HEK293 (cell line): ENCODE results near the gene WBP1.

Experiments used
- AEBP2 ChIP-seq: fragments of 450-650 bp; formaldehyde crosslinking; IDR thresholded peaks from 2 replicates; pipeline ENCODE4 v1.5.1; 2016; ENCODE audit warnings: missing biosample characterization, missing genetic modification characterization, borderline replicate concordance
- ELK4 ChIP-seq: IDR thresholded peaks from 2 replicates; pipeline ENCODE4 v1.6.1; 2011; ENCODE audit warnings: mild to moderate bottlenecking, low read depth, low read length, borderline replicate concordance
- GLIS2 ChIP-seq: fragments of 450-650 bp; formaldehyde crosslinking; IDR thresholded peaks from 2 replicates; pipeline ENCODE4 v1.5.1; 2016; ENCODE audit warnings: missing biosample characterization, missing genetic modification characterization
- HIC1 ChIP-seq: fragments of 450-650 bp; formaldehyde crosslinking; IDR thresholded peaks from 2 replicates; pipeline ENCODE4 v1.5.1; 2016; ENCODE audit warnings: missing biosample characterization, missing genetic modification characterization
- KLF8 ChIP-seq: fragments of 450-650 bp; formaldehyde crosslinking; IDR thresholded peaks from 2 replicates; pipeline ENCODE4 v1.5.1; 2016; ENCODE audit warnings: missing biosample characterization, missing genetic modification characterization
- PBX3 ChIP-seq: sonication (generic); formaldehyde crosslinking; IDR thresholded peaks from 2 replicates; pipeline ENCODE4 v1.8.1; 2022; ENCODE audit warnings: mild to moderate bottlenecking, moderate library complexity, missing genetic modification reagents
- ZBTB11 ChIP-seq: fragments of 450-650 bp; formaldehyde crosslinking; conservative IDR thresholded peaks from 2 replicates; pipeline ENCODE4 v1.5.1; 2016; ENCODE audit warnings: low read depth, missing biosample characterization, missing genetic modification characterization
- ZBTB7A ChIP-seq: fragments of 450-650 bp; formaldehyde crosslinking; IDR thresholded peaks from 2 replicates; pipeline ENCODE4 v1.5.1; 2016; ENCODE audit warnings: low read depth, missing biosample characterization, missing genetic modification characterization
- ZBTB8A ChIP-seq: fragments of 450-650 bp; formaldehyde crosslinking; IDR thresholded peaks from 2 replicates; pipeline ENCODE4 v1.5.1; 2016; ENCODE audit warnings: missing biosample characterization, missing genetic modification characterization
- ZFHX2 ChIP-seq: fragments of 450-650 bp; formaldehyde crosslinking; conservative IDR thresholded peaks from 2 replicates; pipeline ENCODE4 v1.5.1; 2016; ENCODE audit warnings: missing biosample characterization, missing genetic modification characterization
- ZFP69B ChIP-seq: fragments of 450-650 bp; formaldehyde crosslinking; IDR thresholded peaks from 2 replicates; pipeline ENCODE4 v1.5.1; 2016; ENCODE audit warnings: missing biosample characterization, missing genetic modification characterization
- ZNF138 ChIP-seq: fragments of 450-650 bp; formaldehyde crosslinking; IDR thresholded peaks from 2 replicates; pipeline ENCODE4 v1.5.1; 2016; ENCODE audit warnings: missing biosample characterization, missing genetic modification characterization, borderline replicate concordance
- ZNF18 ChIP-seq: fragments of 450-650 bp; formaldehyde crosslinking; IDR thresholded peaks from 2 replicates; pipeline ENCODE4 v1.5.1; 2016; ENCODE audit warnings: missing biosample characterization, missing genetic modification characterization
- ZNF266 ChIP-seq: fragments of 450-650 bp; formaldehyde crosslinking; IDR thresholded peaks from 2 replicates; pipeline ENCODE4 v1.5.1; 2016; ENCODE audit warnings: missing biosample characterization, missing genetic modification characterization, low read depth
- ZNF335 ChIP-seq: fragments of 450-650 bp; formaldehyde crosslinking; conservative IDR thresholded peaks from 2 replicates; pipeline ENCODE4 v1.5.1; 2016; ENCODE audit warnings: missing biosample characterization, missing genetic modification characterization
- ZNF423 ChIP-seq: fragments of 450-650 bp; formaldehyde crosslinking; IDR thresholded peaks from 2 replicates; pipeline ENCODE4 v1.5.1; 2016; ENCODE audit warnings: missing biosample characterization, missing genetic modification characterization
- ZNF513 ChIP-seq: fragments of 450-650 bp; IDR thresholded peaks from 2 replicates; pipeline ENCODE4 v1.5.1; 2018; ENCODE audit warnings: missing biosample characterization, missing genetic modification characterization
- ZNF555 ChIP-seq: fragments of 450-650 bp; formaldehyde crosslinking; conservative IDR thresholded peaks from 2 replicates; pipeline ENCODE4 v1.5.1; 2017; ENCODE audit warnings: missing biosample characterization, mild to moderate bottlenecking, missing genetic modification characterization, inconsistent platforms
- ZNF558 ChIP-seq: fragments of 450-650 bp; formaldehyde crosslinking; IDR thresholded peaks from 2 replicates; pipeline ENCODE4 v1.5.1; 2016; ENCODE audit warnings: missing biosample characterization, missing genetic modification characterization
- ZNF600 ChIP-seq: fragments of 450-650 bp; formaldehyde crosslinking; IDR thresholded peaks from 2 replicates; pipeline ENCODE4 v1.5.1; 2016; ENCODE audit warnings: missing biosample characterization, missing genetic modification characterization
- ZNF658 ChIP-seq: fragments of 450-650 bp; formaldehyde crosslinking; IDR thresholded peaks from 2 replicates; pipeline ENCODE4; 2016; ENCODE audit warnings: missing biosample characterization, missing genetic modification characterization
- ZNF677 ChIP-seq: fragments of 450-650 bp; IDR thresholded peaks from 2 replicates; pipeline ENCODE4 v1.5.0; 2018; ENCODE audit warnings: missing biosample characterization, mild to moderate bottlenecking, missing genetic modification characterization, moderate library complexity
- ZNF692 ChIP-seq: fragments of 450-650 bp; formaldehyde crosslinking; IDR thresholded peaks from 2 replicates; pipeline ENCODE4 v1.5.1; 2016; ENCODE audit warnings: missing biosample characterization, missing genetic modification characterization

WBP1 gene

GRCh38 chr2:74502720-74503505 lies 44.7 kb downstream of the WBP1 start (continued):
- no peak for TF ChIP-seq AEBP2 (tag by site-specific recombination)
- TF ChIP-seq ZNF677 (tag by site-specific recombination), result no peak
- TF ChIP-seq ZFP69B (tag by site-specific recombination), result peak; percentile 93
- peak; percentile 22; the same call in 1 of the 2 replicates for TF ChIP-seq HIC1 (tag by site-specific recombination)
- TF ChIP-seq ZNF558 (tag by site-specific recombination), result no peak
- TF ChIP-seq ZBTB11 (tag by site-specific recombination), result no peak
- TF ChIP-seq ZBTB8A (tag by site-specific recombination), result peak; percentile 33; the same call in 1 of the 2 replicates
- peak; percentile 97 for TF ChIP-seq ZNF692
- no peak for TF ChIP-seq ELK4
- peak; percentile 97 for TF ChIP-seq ZNF423 (tag by site-specific recombination)
- TF ChIP-seq ZNF600 (tag by site-specific recombination), result no peak
- TF ChIP-seq GLIS2 (tag by site-specific recombination), result peak; percentile 75
- TF ChIP-seq ZFHX2, result peak; percentile 32; the same call in 1 of the 2 replicates
- TF ChIP-seq ZNF513 (tag by site-specific recombination), result no peak
- TF ChIP-seq PBX3 (CRISPR knock-in tag), result 0 out of 2 replicates have a peak, but pooled peaks have one; percentile 60
- no peak for TF ChIP-seq ZNF555 (tag by site-specific recombination)
- peak; percentile 77 for TF ChIP-seq ZNF335 (tag by site-specific recombination)
- TF ChIP-seq ZNF658, result no peak
- no peak for TF ChIP-seq KLF8
- TF ChIP-seq ZBTB7A (tag by site-specific recombination), result 0 out of 2 replicates have a peak, but pooled peaks have one; percentile 18
- no peak for TF ChIP-seq ZNF138 (tag by site-specific recombination)
- no peak for TF ChIP-seq ZNF18 (tag by site-specific recombination)
- no peak for TF ChIP-seq ZNF266
